CD4-positive, alpha-beta T cell treated with Interleukin-17A for 1 hour (primary cell): ENCODE results near the gene SPEN.

Experiments
- DNase-seq: peaks from one replicate; pipeline ENCODE4 v3.0.0-alpha.2; 2020

The SPEN gene

GRCh38 chr1:15949453-15950245 lies 102.1 kb downstream of the SPEN start:
- peak; percentile 97 for DNase-seq

GRCh38 chr1:15950302-15950701 lies 102.8 kb downstream of the SPEN start:
- peak; percentile 34 for DNase-seq

- DNase-seq, result peak; percentile 57
Observed at GRCh38 chr1:15950763-15951295, 103.3 kb downstream of the SPEN start.

- peak; percentile 52 for DNase-seq
Observed at GRCh38 chr1:15951341-15952153, 104.0 kb downstream of the SPEN start.

GRCh38 chr1:15952317-15953258 lies 105.1 kb downstream of the SPEN start:
- DNase-seq, result no peak

GRCh38 chr1:15953294-15953771 lies 105.8 kb downstream of the SPEN start:
- no peak for DNase-seq

- DNase-seq, result no peak
Observed at GRCh38 chr1:15953791-15954241, 106.3 kb downstream of the SPEN start.

- no peak for DNase-seq
Observed at GRCh38 chr1:15954316-15954715, 106.8 kb downstream of the SPEN start.

- DNase-seq, result no peak
Observed at GRCh38 chr1:15955552-15955951, 108.0 kb downstream of the SPEN start.

GRCh38 chr1:15956150-15956549 lies 108.6 kb downstream of the SPEN start:
- no peak for DNase-seq

- no peak for DNase-seq
Observed at GRCh38 chr1:15957221-15958095, 110.0 kb downstream of the SPEN start.

- no peak for DNase-seq
Observed at GRCh38 chr1:15958111-15958510, 110.6 kb downstream of the SPEN start.

GRCh38 chr1:15958793-15959192 lies 111.3 kb downstream of the SPEN start:
- DNase-seq, result no peak

GRCh38 chr1:15959424-15959823 lies 111.9 kb downstream of the SPEN start:
- DNase-seq, result no peak

GRCh38 chr1:15959827-15960446 lies 112.4 kb downstream of the SPEN start:
- DNase-seq, result no peak

- no peak for DNase-seq
Observed at GRCh38 chr1:15960808-15961207, 113.3 kb downstream of the SPEN start.

GRCh38 chr1:15961492-15961891 lies 114.0 kb downstream of the SPEN start:
- no peak for DNase-seq

- DNase-seq, result no peak
Observed at GRCh38 chr1:15962176-15962575, 114.7 kb downstream of the SPEN start.

GRCh38 chr1:15962671-15963362 lies 115.3 kb downstream of the SPEN start:
- no peak for DNase-seq

GRCh38 chr1:15963363-15963967 lies 116.0 kb downstream of the SPEN start:
- DNase-seq, result no peak
